Tibial nerve (tissue), 3 donors: ENCODE results near the gene CACNG8.

Experiments used
- CTCF ChIP-seq, 5 experiments: fragments of 200-600 bp in 3 of 5; fragments of 450-650 bp in 2 of 5; sonication (generic) in 3 of 5; IDR thresholded peaks; one replicate each; pipeline ENCODE4 v1.5.1; 2016 to 2019; ENCODE audit warnings: antibody characterized with exemption in 5 of 5, mild to moderate bottlenecking in 3 of 5, moderate library complexity in 2 of 5
- POLR2A ChIP-seq, 2 donors: fragments of 450-650 bp; IDR thresholded peaks; one replicate each; pipeline ENCODE4 v1.6.1; 2017; ENCODE audit warnings: antibody characterized with exemption in 2 of 2, mild to moderate bottlenecking in 2 of 2, moderate library complexity in 2 of 2

DNA sequence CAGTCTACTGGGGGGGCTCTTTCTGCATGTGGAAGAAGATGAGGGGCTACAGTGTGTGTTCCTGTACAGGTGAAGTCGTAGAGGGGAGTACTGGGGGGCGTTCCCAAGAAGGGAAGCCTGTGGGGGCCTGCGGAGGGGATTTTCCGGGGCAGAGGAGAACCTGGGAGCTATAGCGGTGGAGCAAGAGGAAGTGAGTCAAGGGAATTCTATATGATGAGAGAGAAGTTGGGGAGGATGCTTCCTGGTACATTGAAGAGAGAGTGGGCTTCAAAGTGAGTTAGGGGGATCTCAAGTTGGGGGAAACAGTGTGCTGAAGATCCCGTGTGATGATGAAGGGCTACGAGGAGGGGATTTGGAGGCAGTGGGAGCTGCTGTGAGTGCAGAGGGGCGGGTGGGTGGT is 1.9 kb upstream of the CACNG8 start:
- TF ChIP-seq CTCF (IDR thresholded peaks at IDR 0.05), result no peak
- TF ChIP-seq POLR2A (IDR thresholded peaks at IDR 0.05), result no peak
